WTC11 (cell line): ENCODE results near the gene PHB1. TPM values are rescaled to one million over a fixed set of nuclear protein-coding genes. Genes with fewer than 3 reads are reported as not detected.

ENCODE experiments used
- ATAC-seq: fragments of 200-7000 bp; cut with Tn5 transposase; 2 replicates; pipeline ENCODE4 v1.10.0; 2021; ENCODE audit warnings: mild to moderate bottlenecking, moderate library complexity
- CTCF ChIA-PET: fragments of 300-600 bp; sonication (Branson Sonifier 250); formaldehyde crosslinking; loops from one replicate; lab custom pipeline; 2021; ENCODE audit warnings: antibody characterized with exemption; lab: Charles Lee
- POLR2A ChIA-PET: fragments of 350-600 bp; sonication (Branson Sonifier 250); formaldehyde crosslinking; loops from one replicate; lab custom pipeline; 2021; ENCODE audit warnings: antibody characterized with exemption; lab: Charles Lee
- DNase-seq: peaks from one replicate; pipeline ENCODE4 v3.0.0; 2021; ENCODE audit warnings: low spot score
- H3K27ac Mint-ChIP-seq: 2 replicates; pipeline ENCODE4 v1.8.0; 2021; ENCODE audit warnings: mixed read lengths
- H3K27me3 Mint-ChIP-seq: 2 replicates; pipeline ENCODE4 v1.8.0; 2021; ENCODE audit warnings: low read depth, mild to moderate bottlenecking, moderate library complexity, mixed read lengths
- H3K36me3 Mint-ChIP-seq: 2 replicates; pipeline ENCODE4 v1.8.0; 2021; ENCODE audit warnings: mixed read lengths
- H3K4me1 Mint-ChIP-seq: 2 replicates; pipeline ENCODE4 v1.8.0; 2022; ENCODE audit warnings: mixed read lengths
- H3K4me3 Mint-ChIP-seq: 2 replicates; pipeline ENCODE4 v1.8.0; 2021; ENCODE audit warnings: mild to moderate bottlenecking, moderate library complexity, mixed read lengths
- H3K9me3 Mint-ChIP-seq: 2 replicates; pipeline ENCODE4 v1.8.0; 2021; ENCODE audit warnings: mixed read lengths
- ATF1 ChIP-seq: sonication (generic); formaldehyde crosslinking; IDR thresholded peaks from 2 replicates; pipeline ENCODE4 v1.8.1; 2023; ENCODE audit warnings: mild to moderate bottlenecking, moderate library complexity, missing genetic modification reagents
- ATF3 ChIP-seq: sonication (generic); formaldehyde crosslinking; conservative IDR thresholded peaks from 2 replicates; pipeline ENCODE4 v1.8.1; 2022; ENCODE audit warnings: mild to moderate bottlenecking, missing genetic modification reagents
- ATF6 ChIP-seq: sonication (generic); formaldehyde crosslinking; IDR thresholded peaks from 2 replicates; pipeline ENCODE4 v1.8.1; 2023; ENCODE audit warnings: mild to moderate bottlenecking, missing genetic modification reagents
- CREB1 ChIP-seq: sonication (generic); formaldehyde crosslinking; IDR thresholded peaks from 2 replicates; pipeline ENCODE4 v1.8.0; 2023; ENCODE audit warnings: mild to moderate bottlenecking, missing genetic modification reagents
- CREM ChIP-seq: sonication (generic); formaldehyde crosslinking; IDR thresholded peaks from 2 replicates; pipeline ENCODE4 v1.8.1; 2022; ENCODE audit warnings: mild to moderate bottlenecking, missing genetic modification reagents, moderate library complexity
- GTF2I ChIP-seq: fragments of 250-450 bp; sonication (Bioruptor Pico); conservative IDR thresholded peaks from 2 replicates; pipeline ENCODE4 v1.4.0; 2021; ENCODE audit warnings: mild to moderate bottlenecking
- JUN ChIP-seq: sonication (generic); formaldehyde crosslinking; IDR thresholded peaks from 2 replicates; pipeline ENCODE4 v1.8.0; 2023; ENCODE audit warnings: mild to moderate bottlenecking, missing genetic modification reagents
- MAX ChIP-seq: sonication (generic); formaldehyde crosslinking; IDR thresholded peaks from 2 replicates; pipeline ENCODE4 v1.8.0; 2022; ENCODE audit warnings: mild to moderate bottlenecking, missing genetic modification reagents
- MYBL2 ChIP-seq: sonication (generic); formaldehyde crosslinking; IDR thresholded peaks from 2 replicates; pipeline ENCODE4 v1.8.1; 2023; ENCODE audit warnings: mild to moderate bottlenecking, moderate library complexity, missing genetic modification reagents
- OVOL2 ChIP-seq: fragments of 250-450 bp; sonication (Bioruptor Pico); IDR thresholded peaks from 2 replicates; pipeline ENCODE4 v1.9.0; 2021; ENCODE audit warnings: mild to moderate bottlenecking, borderline replicate concordance
- RELA ChIP-seq: sonication (generic); formaldehyde crosslinking; IDR thresholded peaks from 2 replicates; pipeline ENCODE4 v1.8.1; 2022; ENCODE audit warnings: missing genetic modification reagents, mild to moderate bottlenecking, borderline replicate concordance
- SOX15 ChIP-seq: fragments of 250-450 bp; sonication (Bioruptor Pico); IDR thresholded peaks from 2 replicates; pipeline ENCODE4 v1.9.0; 2021; ENCODE audit warnings: mild to moderate bottlenecking
- ZNF121 ChIP-seq: sonication (generic); formaldehyde crosslinking; IDR thresholded peaks from 2 replicates; pipeline ENCODE4 v1.8.0; 2023; ENCODE audit warnings: missing genetic modification reagents
- ZNF232 ChIP-seq: sonication (generic); formaldehyde crosslinking; IDR thresholded peaks from 2 replicates; pipeline ENCODE4 v1.8.0; 2022; ENCODE audit warnings: mild to moderate bottlenecking, missing genetic modification reagents
- ZNF671 ChIP-seq: fragments of 250-450 bp; sonication (Bioruptor Pico); IDR thresholded peaks from 2 replicates; pipeline ENCODE4 v1.8.0; 2021; ENCODE audit warnings: mild to moderate bottlenecking
- total RNA-seq: library from RNA; stranded (reverse); gene quantifications from 3 replicates; pipeline ENCODE4 v1.2.3, GENCODE V29; 2021
- TF ChIP-seq, protein P1 (sequence below): fragments of 200-600 bp; IDR thresholded peaks from 2 replicates; pipeline ENCODE4 v1.8.0; 2022; ENCODE audit warnings: antibody characterized with exemption
- TF ChIP-seq, protein P2 (sequence below): sonication (generic); formaldehyde crosslinking; IDR thresholded peaks from 2 replicates; pipeline ENCODE4 v1.8.1; 2023; ENCODE audit warnings: mild to moderate bottlenecking, moderate library complexity, missing genetic modification reagents

Gene PHB1
- total RNA-seq, 1 experiment from 2014 or later, result 375 TPM

GRCh38 chr17:49445591-49445990, 30.9 kb upstream of the PHB1 start (continued):
- TF ChIP-seq ATF3, result no peak
- no peak for TF ChIP-seq ZNF232 (CRISPR knock-in tag)
- TF ChIP-seq ATF6 (CRISPR knock-in tag), result no peak
- no peak for TF ChIP-seq CREB1 (CRISPR knock-in tag)
- TF ChIP-seq OVOL2 (CRISPR knock-in tag), result no peak
- no peak for TF ChIP-seq GTF2I (CRISPR knock-in tag)
- no peak for TF ChIP-seq ATF1

DNA sequence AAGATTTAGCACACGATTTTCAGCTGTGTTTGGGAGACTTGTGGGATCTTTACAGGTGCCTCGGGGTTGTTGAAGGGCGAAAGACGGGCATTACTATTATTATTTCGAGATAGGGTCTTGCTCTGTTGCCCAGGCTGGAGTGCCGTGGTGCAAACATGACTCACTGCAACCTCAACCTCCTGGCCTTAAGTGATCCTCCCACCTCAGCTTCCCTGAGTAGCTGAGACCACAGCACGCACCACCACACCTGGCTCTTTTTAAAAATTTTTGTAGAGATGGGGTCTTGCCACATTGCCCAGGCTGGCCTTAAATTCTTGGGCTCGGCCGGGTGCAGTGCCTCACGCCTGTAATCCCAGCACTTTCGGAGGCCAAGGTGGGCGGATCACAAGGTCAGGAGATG, 29.7 kb upstream of the PHB1 start:
- no peak overlapping the region for H3K27ac Mint-ChIP-seq
- ATAC-seq (no peak), DNase-seq (no peak)
- H3K36me3 Mint-ChIP-seq, result no peaks in the 10 kb centered on the region
- no peak overlapping the region for H3K4me3 Mint-ChIP-seq
- CTCF ChIA-PET, result interaction anchor here (0.9 to 1.8 kb wide), 3 partner anchors 9 to 112 kb away, joined by 3 to 5 read pairs (median 4); no protein-coding TSS in a partner anchor
- H3K27me3 Mint-ChIP-seq, result peaks cover 21% of the 10 kb centered on the region
- POLR2A ChIA-PET, result no interaction called here
- H3K4me1 Mint-ChIP-seq, result peaks cover 18% of the 10 kb centered on the region
- H3K9me3 Mint-ChIP-seq, result no peaks in the 10 kb centered on the region
- TF ChIP-seq ZNF671, result no peak
- TF ChIP-seq ZNF121 (CRISPR knock-in tag), result peak; percentile 74
- TF ChIP-seq GTF2I (CRISPR knock-in tag), result 0 out of 2 replicates have a peak, but pooled peaks have one; percentile 21
- no peak for TF ChIP-seq MYBL2 (CRISPR knock-in tag)

- ATAC-seq, result no peak
Measured at GRCh38 chr17:49443862-49444261, 29.2 kb upstream of the PHB1 start.

GRCh38 chr17:49442041-49442440, 27.4 kb upstream of the PHB1 start:
- ChIA-PET CTCF (interaction anchor here (1.0 kb wide), 1 partner anchor 54 kb away, joined by 3 read pairs; no protein-coding TSS in a partner anchor), POLR2A (no interaction called here)
- H3K27ac Mint-ChIP-seq, result no peak overlapping the region
- TF ChIP-seq, protein P1, sequence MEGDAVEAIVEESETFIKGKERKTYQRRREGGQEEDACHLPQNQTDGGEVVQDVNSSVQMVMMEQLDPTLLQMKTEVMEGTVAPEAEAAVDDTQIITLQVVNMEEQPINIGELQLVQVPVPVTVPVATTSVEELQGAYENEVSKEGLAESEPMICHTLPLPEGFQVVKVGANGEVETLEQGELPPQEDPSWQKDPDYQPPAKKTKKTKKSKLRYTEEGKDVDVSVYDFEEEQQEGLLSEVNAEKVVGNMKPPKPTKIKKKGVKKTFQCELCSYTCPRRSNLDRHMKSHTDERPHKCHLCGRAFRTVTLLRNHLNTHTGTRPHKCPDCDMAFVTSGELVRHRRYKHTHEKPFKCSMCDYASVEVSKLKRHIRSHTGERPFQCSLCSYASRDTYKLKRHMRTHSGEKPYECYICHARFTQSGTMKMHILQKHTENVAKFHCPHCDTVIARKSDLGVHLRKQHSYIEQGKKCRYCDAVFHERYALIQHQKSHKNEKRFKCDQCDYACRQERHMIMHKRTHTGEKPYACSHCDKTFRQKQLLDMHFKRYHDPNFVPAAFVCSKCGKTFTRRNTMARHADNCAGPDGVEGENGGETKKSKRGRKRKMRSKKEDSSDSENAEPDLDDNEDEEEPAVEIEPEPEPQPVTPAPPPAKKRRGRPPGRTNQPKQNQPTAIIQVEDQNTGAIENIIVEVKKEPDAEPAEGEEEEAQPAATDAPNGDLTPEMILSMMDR, result no peak
- H3K9me3 Mint-ChIP-seq, result peaks cover 4% of the 10 kb centered on the region; the same call in 1 of the 2 replicates
- peaks cover 28% of the 10 kb centered on the region for H3K4me1 Mint-ChIP-seq
- peaks cover 36% of the 10 kb centered on the region for H3K27me3 Mint-ChIP-seq
- ATAC-seq (no peak), DNase-seq (no peak)
- H3K36me3 Mint-ChIP-seq, result no peaks in the 10 kb centered on the region
- H3K4me3 Mint-ChIP-seq, result no peak overlapping the region

More at GRCh38 chr17:49443862-49444261, 29.2 kb upstream of the PHB1 start:
- no peak for DNase-seq
- TF ChIP-seq MAX (CRISPR knock-in tag), result no peak
- TF ChIP-seq OVOL2 (CRISPR knock-in tag), result no peak
- no peak for TF ChIP-seq CREM
- no peak for TF ChIP-seq JUN (CRISPR knock-in tag)
- TF ChIP-seq SOX15 (CRISPR knock-in tag), result no peak
- TF ChIP-seq, protein P2, sequence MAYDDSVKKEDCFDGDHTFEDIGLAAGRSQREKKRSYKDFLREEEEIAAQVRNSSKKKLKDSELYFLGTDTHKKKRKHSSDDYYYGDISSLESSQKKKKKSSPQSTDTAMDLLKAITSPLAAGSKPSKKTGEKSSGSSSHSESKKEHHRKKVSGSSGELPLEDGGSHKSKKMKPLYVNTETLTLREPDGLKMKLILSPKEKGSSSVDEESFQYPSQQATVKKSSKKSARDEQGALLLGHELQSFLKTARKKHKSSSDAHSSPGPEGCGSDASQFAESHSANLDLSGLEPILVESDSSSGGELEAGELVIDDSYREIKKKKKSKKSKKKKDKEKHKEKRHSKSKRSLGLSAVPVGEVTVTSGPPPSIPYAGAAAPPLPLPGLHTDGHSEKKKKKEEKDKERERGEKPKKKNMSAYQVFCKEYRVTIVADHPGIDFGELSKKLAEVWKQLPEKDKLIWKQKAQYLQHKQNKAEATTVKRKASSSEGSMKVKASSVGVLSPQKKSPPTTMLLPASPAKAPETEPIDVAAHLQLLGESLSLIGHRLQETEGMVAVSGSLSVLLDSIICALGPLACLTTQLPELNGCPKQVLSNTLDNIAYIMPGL (CRISPR knock-in tag), result no peak
- TF ChIP-seq RELA (CRISPR knock-in tag), result no peak
- Mint-ChIP-seq H3K36me3 (no peaks in the 10 kb centered on the region), H3K27ac (no peak overlapping the region), H3K4me3 (no peak overlapping the region), H3K9me3 (no peaks in the 10 kb centered on the region), H3K4me1 (peaks cover 23% of the 10 kb centered on the region), H3K27me3 (peaks cover 25% of the 10 kb centered on the region)
- CTCF ChIA-PET, result interaction anchor here (0.9 to 1.8 kb wide), 3 partner anchors 8 to 112 kb away, joined by 3 to 5 read pairs (median 4); no protein-coding TSS in a partner anchor
- POLR2A ChIA-PET, result no interaction called here
